ENCODE results near the gene RBMS3. TPM values are rescaled to one million over a fixed set of nuclear protein-coding genes. Genes with fewer than 3 reads are reported as not detected.

RBMS3 gene
- total RNA-seq, 3 donors from 2014 or later, result 4.6 to 53.6 (median 11.7) TPM

DNA sequence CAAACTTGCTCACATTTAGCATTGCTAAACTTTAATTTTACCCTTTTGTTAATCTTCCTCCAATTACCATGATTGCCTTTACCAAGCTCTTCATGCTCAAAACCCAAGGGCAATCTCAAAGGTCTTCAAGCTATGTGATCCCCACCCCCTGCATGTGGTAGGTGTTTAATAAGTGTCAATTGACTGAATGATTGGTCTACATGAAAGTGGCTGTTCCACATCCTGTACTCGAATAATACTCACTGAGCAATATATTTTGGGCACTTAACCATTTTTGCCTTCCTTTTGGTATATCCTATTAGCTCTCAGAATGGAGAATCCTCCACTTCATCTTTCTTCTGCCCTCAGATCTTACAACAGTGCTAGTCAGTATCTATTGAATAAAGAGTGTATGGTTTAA lies 17.1 kb downstream of the RBMS3 start:
- intact Hi-C loops (cut with DNase I, micrococcal nuclease), result no loop called here

DNA sequence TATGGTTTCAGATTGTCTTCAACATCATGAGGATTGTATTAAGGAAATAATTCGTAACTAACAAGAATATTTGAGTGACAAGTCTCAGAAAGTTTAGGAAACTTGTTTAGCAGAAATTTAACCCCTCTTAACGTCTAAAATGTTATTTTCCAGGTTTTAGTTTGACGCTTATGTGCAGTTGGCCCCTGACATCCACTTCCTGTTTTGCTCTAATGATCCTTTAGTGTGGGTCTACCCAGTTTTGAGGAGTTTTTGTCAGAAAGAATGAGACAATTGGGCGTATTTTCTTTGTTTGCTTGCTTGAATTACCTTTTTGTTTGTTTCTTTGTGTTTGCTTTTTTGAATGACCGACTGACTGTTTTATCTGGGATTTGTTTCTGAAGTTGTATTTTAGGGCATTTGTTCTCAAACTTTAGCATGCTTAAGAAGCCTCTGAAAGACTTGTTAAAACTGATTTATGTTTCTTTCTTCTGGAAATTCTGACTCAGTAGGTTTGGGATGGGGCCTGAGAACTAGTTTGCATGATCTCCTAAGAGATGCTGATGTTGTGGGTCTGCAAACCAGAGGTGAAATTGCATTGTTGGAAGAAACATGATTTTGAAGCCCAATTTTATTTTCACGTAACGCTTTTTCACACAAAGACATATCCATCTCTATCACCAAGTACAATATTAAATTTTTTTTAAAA lies 20.6 kb downstream of the RBMS3 start:
- H3K9me3 ChIP-seq, result no peaks in the 10 kb centered on the region
- intact Hi-C loops (cut with DNase I, micrococcal nuclease), result no loop called here
- H3K36me3 ChIP-seq (ENCODE audit: low read depth), result no peaks in the 10 kb centered on the region
- no peak for DNase-seq
- TF ChIP-seq, protein P1, sequence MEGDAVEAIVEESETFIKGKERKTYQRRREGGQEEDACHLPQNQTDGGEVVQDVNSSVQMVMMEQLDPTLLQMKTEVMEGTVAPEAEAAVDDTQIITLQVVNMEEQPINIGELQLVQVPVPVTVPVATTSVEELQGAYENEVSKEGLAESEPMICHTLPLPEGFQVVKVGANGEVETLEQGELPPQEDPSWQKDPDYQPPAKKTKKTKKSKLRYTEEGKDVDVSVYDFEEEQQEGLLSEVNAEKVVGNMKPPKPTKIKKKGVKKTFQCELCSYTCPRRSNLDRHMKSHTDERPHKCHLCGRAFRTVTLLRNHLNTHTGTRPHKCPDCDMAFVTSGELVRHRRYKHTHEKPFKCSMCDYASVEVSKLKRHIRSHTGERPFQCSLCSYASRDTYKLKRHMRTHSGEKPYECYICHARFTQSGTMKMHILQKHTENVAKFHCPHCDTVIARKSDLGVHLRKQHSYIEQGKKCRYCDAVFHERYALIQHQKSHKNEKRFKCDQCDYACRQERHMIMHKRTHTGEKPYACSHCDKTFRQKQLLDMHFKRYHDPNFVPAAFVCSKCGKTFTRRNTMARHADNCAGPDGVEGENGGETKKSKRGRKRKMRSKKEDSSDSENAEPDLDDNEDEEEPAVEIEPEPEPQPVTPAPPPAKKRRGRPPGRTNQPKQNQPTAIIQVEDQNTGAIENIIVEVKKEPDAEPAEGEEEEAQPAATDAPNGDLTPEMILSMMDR (IDR thresholded peaks at IDR 0.05), result no peak
- H3K4me3 ChIP-seq, result no peak overlapping the region
- no peaks in the 10 kb centered on the region for H3K4me1 ChIP-seq (ENCODE audit: low read depth)
- no peak for ATAC-seq

More for the DNA sequence above, 17.1 kb downstream of the RBMS3 start:
- TF ChIP-seq, protein P1 (IDR thresholded peaks at IDR 0.05), result no peak
- no peaks in the 10 kb centered on the region for H3K4me1 ChIP-seq (ENCODE audit: low read depth)
- H3K9me3 ChIP-seq, result no peaks in the 10 kb centered on the region
- ATAC-seq (no peak), DNase-seq (no peak)
- H3K4me3 ChIP-seq, result no peak overlapping the region
- no peaks in the 10 kb centered on the region for H3K36me3 ChIP-seq (ENCODE audit: low read depth)

DNA sequence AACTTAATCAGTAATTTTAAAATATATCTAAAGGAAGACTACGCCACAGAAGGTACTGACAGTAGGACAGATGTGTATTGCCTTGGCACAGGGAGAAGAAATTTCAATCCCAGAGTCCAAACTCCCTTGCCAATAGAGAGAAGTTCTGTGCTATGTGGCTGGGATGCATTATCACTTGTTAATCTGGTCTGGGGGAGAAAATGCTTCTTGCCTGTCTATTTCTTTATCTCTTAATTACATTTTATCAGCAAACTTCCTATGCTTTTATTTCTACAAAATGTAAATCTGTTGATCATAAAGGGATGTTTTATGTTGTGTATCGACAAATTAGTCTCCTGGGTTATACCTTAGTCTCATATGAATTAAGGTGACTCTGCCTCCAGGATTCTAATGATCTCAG lies 21.7 kb downstream of the RBMS3 start:
- TF ChIP-seq, protein P1 (IDR thresholded peaks at IDR 0.05), result no peak
- Histone ChIP-seq H3K36me3 (ENCODE audit: low read depth) (no peaks in the 10 kb centered on the region), H3K4me1 (ENCODE audit: low read depth) (no peaks in the 10 kb centered on the region)

DNA sequence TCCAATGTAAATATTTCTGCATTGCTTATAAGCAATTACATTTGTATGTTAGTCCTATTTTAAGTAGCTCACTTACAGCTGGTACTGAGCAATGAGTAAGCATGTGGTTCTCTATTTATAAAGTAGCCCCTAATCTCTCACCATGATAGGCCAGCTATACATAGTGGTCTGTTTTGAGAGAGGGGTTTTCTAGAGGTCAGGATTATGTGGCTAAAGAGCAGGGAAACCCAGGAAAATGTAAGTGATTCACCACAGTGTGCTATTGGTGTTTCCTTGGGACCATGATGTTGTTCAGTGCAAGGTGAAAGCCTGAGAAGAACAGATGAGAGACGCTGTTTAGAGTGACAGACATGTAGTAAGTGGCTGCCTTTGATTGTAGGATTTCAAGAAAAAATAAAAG lies 26.4 kb downstream of the RBMS3 start:
- ATAC-seq, result no peak
- intact Hi-C loops (cut with DNase I, micrococcal nuclease), result no loop called here
- DNase-seq, result no peak
- no peaks in the 10 kb centered on the region for H3K4me1 ChIP-seq (ENCODE audit: low read depth)
- H3K9me3 ChIP-seq, result no peaks in the 10 kb centered on the region
- TF ChIP-seq, protein P1 (IDR thresholded peaks at IDR 0.05), result no peak
- H3K36me3 ChIP-seq (ENCODE audit: low read depth), result no peaks in the 10 kb centered on the region
- no peak overlapping the region for H3K4me3 ChIP-seq

More for the DNA sequence above, 21.7 kb downstream of the RBMS3 start:
- no peaks in the 10 kb centered on the region for H3K9me3 ChIP-seq
- intact Hi-C loops (cut with DNase I, micrococcal nuclease), result no loop called here
- ATAC-seq, result no peak
- H3K4me3 ChIP-seq, result no peak overlapping the region
- no peak for DNase-seq

DNA sequence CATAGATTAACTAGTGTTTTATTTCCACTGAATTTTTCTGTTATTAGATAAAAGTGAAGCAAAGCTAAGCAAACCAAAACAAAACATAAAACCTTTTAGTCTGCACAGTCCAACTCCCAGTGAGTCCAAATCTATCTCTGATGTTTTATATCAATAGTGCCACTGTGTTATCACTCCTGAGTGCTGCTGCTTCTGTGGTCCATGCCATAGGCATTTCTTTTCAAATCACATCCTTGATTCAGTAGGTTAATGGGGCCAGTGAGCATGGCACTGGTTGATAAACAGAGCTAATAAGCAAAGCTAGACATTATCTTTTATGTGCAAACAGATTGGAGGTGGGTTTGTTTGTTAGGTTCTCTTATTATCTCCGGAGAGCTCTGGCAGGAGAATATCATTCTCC lies 30.0 kb downstream of the RBMS3 start:
- Histone ChIP-seq H3K4me3 (no peak overlapping the region), H3K4me1 (ENCODE audit: low read depth) (no peaks in the 10 kb centered on the region), H3K9me3 (no peaks in the 10 kb centered on the region), H3K36me3 (ENCODE audit: low read depth) (no peaks in the 10 kb centered on the region)
- intact Hi-C loops (cut with DNase I, micrococcal nuclease), result no loop called here
- TF ChIP-seq, protein P1 (IDR thresholded peaks at IDR 0.05), result no peak
- no peak for DNase-seq
- ATAC-seq, result no peak
